Effector memory CD8-positive, alpha-beta T cell (primary cell): Measurements from ENCODE around the gene PLXDC2.
"Not testable (repeated sequence)": the region's sequence is repeated elsewhere in the genome, so short reads cannot be mapped to it uniquely, and the experiment has no call there.

Source experiments
- ATAC-seq: fragments of 150-1000 bp; cut with Tn5 transposase; replicated peaks from 2 replicates; pipeline ENCODE4 v1.10.0; 2021; ENCODE audit warnings: mild to moderate bottlenecking, moderate library complexity
- DNase-seq, 3 experiments: peaks; one replicate each; pipeline ENCODE4 v3.0.0; 2021
- H3K27ac Mint-ChIP-seq, 2 donors: one replicate each; pipeline ENCODE4 v1.8.0; 2022; ENCODE audit warnings: mild to moderate bottlenecking in 2 of 2, mixed read lengths in 2 of 2, moderate library complexity in 2 of 2
- H3K27me3 Mint-ChIP-seq, 2 donors: one replicate each; pipeline ENCODE4 v1.8.0; 2022; ENCODE audit warnings: mixed read lengths in 2 of 2
- H3K36me3 Mint-ChIP-seq: one replicate; pipeline ENCODE4 v1.8.0; 2022; ENCODE audit warnings: mild to moderate bottlenecking, moderate library complexity, mixed read lengths; ENCODE audit not compliant: insufficient read depth
- H3K4me1 Mint-ChIP-seq, 2 donors: one replicate each; pipeline ENCODE4 v1.8.0; 2022; ENCODE audit warnings: low read depth in 2 of 2, mixed read lengths in 2 of 2
- H3K4me3 Mint-ChIP-seq, 2 donors: one replicate each; pipeline ENCODE4 v1.8.0; 2022; ENCODE audit warnings: mild to moderate bottlenecking in 2 of 2, mixed read lengths in 2 of 2, moderate library complexity in 2 of 2
- H3K9me3 Mint-ChIP-seq, 2 donors: one replicate each; pipeline ENCODE4 v1.8.0; 2022; ENCODE audit warnings: mixed read lengths in 2 of 2

The PLXDC2 gene

DNA sequence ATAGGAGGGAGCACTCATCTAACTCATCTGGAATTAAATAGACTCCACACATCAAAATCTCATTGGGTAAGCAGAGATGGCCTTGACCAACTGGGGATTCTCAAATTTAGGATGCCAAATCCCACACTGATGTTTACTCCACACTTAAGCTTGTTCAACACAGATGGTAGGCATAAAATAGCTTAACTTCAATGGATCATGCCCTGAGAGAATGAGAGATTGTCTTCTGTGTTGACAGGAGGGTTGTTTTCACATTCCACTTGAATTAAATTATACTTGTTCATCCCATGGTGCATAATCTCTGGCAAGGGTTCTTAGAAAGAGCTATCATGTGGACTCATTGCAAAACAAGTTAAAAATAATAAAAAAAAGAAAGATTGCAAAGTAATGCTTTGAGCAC is 391.4 kb downstream of the PLXDC2 start:
- Mint-ChIP-seq H3K9me3 (peaks cover 7 to 17% of the 10 kb centered on the region in 2 donors), H3K27me3 (no peaks in the 10 kb centered on the region), H3K4me3 (no peak overlapping the region), H3K27ac (no peak overlapping the region), H3K36me3 (peaks cover 2% of the 10 kb centered on the region), H3K4me1 (no peaks in the 10 kb centered on the region)
- ATAC-seq = no peak
- DNase-seq = no peak

DNA sequence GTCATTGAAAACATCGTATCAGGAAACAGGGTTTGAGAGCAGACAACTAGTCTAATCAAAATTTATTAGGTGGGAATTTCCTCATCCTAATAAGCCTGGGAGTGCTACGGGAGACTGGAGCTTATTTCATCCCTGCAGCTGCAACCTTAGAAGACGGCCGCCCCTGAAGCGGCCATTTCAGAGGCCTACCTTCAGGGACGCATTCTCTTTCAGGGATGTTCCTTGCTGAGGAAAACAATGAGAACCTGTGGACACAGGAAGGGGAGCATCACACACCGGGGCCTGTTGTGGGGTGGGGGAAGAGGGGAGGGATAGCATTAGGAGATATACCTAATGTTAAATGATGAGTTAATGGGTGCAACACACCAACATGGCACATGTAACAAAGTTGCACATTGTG is 392.9 kb downstream of the PLXDC2 start:
- not testable (repeated sequence) for DNase-seq, H3K36me3 Mint-ChIP-seq, H3K27me3 Mint-ChIP-seq, H3K4me3 Mint-ChIP-seq, ATAC-seq, H3K4me1 Mint-ChIP-seq, H3K27ac Mint-ChIP-seq
- peaks cover 7 to 15% of the 10 kb centered on the region in 2 donors for H3K9me3 Mint-ChIP-seq

DNA sequence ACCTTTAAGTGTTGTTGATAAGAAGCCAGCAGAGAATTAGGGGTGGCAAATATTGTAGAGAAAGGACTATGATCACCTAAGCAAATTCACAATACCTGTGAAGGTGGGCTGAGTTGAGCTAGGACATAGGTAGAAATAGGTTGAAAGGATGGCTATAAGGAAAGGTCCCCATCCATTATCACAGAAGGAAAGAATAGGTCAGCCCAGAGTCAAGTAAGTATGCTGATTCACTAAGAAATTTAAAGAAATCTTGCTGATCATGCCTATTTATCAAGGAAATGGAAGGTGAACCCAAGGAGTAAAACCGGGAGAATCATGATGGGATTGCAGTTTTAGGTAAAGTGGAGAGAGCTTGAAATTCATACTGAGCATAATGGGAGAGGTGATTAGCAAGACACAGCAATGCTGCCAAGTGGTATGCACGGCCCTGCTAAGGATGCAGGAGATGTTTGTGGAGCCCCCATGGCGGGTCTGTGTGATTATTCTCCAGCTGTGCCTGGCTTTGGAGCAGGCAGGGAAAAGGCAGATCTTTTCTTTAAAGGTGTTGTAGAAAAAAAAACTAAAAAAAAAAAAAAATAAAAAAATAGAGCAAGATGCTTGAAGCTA is 399.4 kb downstream of the PLXDC2 start:
- H3K9me3 Mint-ChIP-seq = peaks cover 13 to 21% of the 10 kb centered on the region in 2 donors
- H3K27me3 Mint-ChIP-seq = no peaks in the 10 kb centered on the region
- no peaks in the 10 kb centered on the region for H3K36me3 Mint-ChIP-seq
- H3K27ac Mint-ChIP-seq = no peak overlapping the region
- ATAC-seq (no peak), DNase-seq (no peak)
- no peaks in the 10 kb centered on the region for H3K4me1 Mint-ChIP-seq
- H3K4me3 Mint-ChIP-seq = no peak overlapping the region

DNA sequence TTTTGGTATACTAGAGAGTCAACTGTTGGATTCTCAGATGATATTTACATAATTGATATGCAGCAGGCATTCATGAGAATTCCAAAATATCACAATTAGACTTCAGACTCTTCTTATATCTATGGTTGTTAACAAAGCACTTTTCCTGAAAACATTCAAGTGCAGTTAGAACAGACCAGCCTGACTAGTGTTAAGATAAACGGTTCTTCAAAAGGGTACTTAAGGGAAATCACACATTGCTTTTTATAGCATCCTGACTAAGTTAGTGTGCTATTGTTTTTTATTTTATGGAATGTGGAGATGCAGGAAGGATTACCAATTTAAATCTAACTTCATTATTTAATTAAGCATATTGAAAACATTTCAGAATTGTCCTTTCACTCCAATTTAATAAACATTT is 405.1 kb downstream of the PLXDC2 start:
- Mint-ChIP-seq H3K27me3 (no peaks in the 10 kb centered on the region), H3K27ac (no peak overlapping the region), H3K4me3 (no peak overlapping the region), H3K9me3 (peaks cover 2 to 11% of the 10 kb centered on the region in 2 donors), H3K36me3 (no peaks in the 10 kb centered on the region), H3K4me1 (no peaks in the 10 kb centered on the region)
- ATAC-seq (no peak), DNase-seq (no peak)

DNA sequence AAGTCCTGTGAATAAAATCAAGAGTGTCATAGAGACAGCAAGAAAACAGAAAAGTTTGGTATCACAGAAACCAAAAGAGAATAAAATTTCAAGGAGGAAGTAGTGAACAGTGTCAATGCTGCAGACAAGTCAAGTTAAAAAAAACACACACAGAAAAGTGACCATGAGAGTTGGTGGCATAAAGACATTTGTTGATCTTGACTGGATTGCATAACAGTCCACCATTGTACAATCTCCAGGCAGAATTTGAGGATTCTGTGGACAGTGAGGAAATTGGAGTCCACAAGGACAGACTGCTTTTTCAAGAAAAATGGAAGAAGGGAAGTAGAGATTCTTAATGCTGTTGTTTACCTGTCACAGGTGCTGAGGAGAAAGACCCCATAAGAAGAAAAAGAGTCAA is 412.5 kb downstream of the PLXDC2 start:
- no peaks in the 10 kb centered on the region for H3K4me1 Mint-ChIP-seq
- DNase-seq = no peak
- H3K27ac Mint-ChIP-seq = no peak overlapping the region
- H3K9me3 Mint-ChIP-seq = peaks cover 4 to 22% of the 10 kb centered on the region in 2 donors
- ATAC-seq = no peak
- H3K27me3 Mint-ChIP-seq = no peaks in the 10 kb centered on the region
- H3K4me3 Mint-ChIP-seq = no peak overlapping the region
- no peaks in the 10 kb centered on the region for H3K36me3 Mint-ChIP-seq

DNA sequence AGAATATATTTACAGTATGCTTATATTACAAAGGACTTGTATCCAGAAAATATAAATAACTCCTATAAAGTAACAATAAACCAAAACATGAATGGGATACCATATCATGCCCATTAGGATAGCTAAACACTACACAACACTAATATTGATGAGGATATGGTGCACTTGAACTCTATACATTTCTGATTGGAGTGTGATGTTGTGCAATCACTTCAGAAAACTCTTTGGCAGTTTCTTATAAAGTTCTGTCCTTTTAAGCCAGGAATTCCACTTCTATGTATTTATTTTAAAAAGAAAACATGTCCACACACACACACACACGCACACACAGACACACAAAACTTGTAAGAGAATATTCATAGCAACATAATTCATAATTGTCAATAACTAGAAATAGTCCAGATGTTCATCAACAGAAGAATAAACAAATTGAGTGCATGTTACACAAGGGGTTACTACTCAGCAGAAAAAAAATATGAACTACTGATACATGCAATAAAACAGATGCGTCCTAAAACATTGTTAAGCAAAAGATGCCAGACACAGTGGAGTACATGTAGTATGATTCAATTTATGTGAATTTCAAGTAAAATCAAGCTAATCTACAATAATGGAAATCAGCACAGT is 416.0 kb downstream of the PLXDC2 start:
- no peak for ATAC-seq
- no peak overlapping the region for H3K27ac Mint-ChIP-seq

DNA sequence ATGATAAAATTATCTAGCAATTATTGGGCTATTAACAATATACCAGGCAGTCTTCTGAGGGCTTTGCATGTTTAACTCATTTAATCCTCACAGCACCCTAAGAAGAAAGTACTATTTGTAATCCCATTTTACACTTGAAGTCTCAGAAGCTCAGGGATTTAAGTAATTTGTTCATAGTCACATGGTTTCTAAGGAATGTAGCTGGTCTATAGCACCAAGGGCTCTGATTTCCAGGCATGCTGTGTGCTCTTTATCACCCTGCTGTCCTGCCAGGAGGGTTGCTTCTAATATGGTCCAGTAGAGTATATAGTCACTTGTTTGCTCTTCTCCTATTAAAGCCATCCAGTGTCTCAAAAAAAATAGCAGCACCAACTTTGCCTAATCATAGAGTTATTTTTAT is 417.2 kb downstream of the PLXDC2 start:
- no peaks in the 10 kb centered on the region for H3K27me3 Mint-ChIP-seq
- H3K36me3 Mint-ChIP-seq = no peaks in the 10 kb centered on the region
- DNase-seq (no peak), ATAC-seq (no peak)
- peaks cover 4 to 8% of the 10 kb centered on the region in 2 donors for H3K9me3 Mint-ChIP-seq
- no peak overlapping the region for H3K4me3 Mint-ChIP-seq
- H3K27ac Mint-ChIP-seq = no peak overlapping the region
- H3K4me1 Mint-ChIP-seq = no peaks in the 10 kb centered on the region

More for the DNA sequence above, 416.0 kb downstream of the PLXDC2 start:
- Mint-ChIP-seq H3K4me1 (no peaks in the 10 kb centered on the region), H3K9me3 (peaks cover 4 to 19% of the 10 kb centered on the region in 2 donors), H3K27me3 (no peaks in the 10 kb centered on the region), H3K36me3 (no peaks in the 10 kb centered on the region), H3K4me3 (no peak overlapping the region)
- DNase-seq = no peak

DNA sequence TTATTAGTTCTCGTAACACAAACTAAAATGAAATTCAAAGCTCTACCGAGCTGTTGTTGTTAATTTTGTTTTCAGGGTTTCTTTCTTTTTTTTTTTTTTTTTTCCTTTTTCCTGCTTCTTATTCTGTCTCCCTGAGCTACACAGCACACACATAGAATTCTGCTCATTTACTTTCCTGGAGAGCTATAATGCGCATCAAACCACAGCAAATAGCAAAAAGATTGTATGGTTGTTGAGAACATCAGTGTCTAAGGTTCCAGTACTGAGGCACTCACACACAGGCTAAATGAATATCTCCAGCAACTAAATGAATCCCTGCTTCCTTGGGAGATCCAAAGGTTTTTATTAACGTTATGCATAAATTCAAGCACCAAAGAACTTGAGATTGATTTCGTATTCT is 418.3 kb downstream of the PLXDC2 start:
- H3K27me3 Mint-ChIP-seq = no peaks in the 10 kb centered on the region
- peaks cover 0 to 2% of the 10 kb centered on the region in 2 donors for H3K9me3 Mint-ChIP-seq
- H3K36me3 Mint-ChIP-seq = no peaks in the 10 kb centered on the region
- H3K27ac Mint-ChIP-seq = no peak overlapping the region
- H3K4me1 Mint-ChIP-seq = no peaks in the 10 kb centered on the region
- DNase-seq (no peak), ATAC-seq (no peak)
- no peak overlapping the region for H3K4me3 Mint-ChIP-seq

DNA sequence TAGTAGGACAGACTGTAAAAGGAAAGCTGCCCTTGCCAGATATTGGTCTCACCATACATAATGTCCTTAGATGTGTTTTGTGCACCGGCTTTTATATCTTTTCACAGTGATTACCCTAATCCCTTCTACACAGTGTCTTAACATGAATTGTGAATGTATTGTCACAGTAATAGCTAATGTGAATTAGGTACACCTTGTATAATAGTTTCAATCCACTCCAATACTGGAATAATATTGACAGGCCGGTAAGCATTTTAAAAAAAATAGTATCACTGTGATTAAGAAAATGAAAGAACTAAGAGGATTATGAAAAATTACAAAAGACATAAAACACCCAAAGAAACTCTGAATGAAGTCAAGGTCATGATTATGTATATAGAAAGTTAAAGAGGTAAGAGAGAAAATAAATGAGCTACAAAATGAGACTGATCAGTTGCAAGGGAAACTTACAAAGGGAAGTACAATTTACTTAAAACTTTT is 420.9 kb downstream of the PLXDC2 start:
- ATAC-seq = no peak
- no peak overlapping the region for H3K27ac Mint-ChIP-seq

DNA sequence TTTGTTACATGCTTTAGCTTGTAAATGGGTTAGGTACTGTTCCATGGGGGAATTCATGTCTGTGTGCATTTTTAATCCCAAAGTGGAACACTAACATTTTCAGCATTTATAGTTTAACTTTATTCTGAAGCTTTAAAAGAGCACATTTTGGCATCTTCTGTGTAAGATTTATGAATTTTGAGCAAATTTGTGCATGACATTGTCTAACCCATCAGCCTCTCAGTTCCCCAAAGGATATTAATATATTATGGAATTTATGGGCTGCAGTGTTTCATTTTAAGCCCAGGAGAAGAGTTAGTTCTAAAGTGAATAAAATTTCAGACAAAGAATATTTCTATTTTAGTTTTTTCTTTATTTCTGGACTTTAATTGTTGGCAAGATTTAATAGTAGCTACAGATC is 421.4 kb downstream of the PLXDC2 start:
- no peak overlapping the region for H3K27ac Mint-ChIP-seq
- DNase-seq (no peak), ATAC-seq (no peak)
- no peaks in the 10 kb centered on the region for H3K36me3 Mint-ChIP-seq
- no peaks in the 10 kb centered on the region for H3K27me3 Mint-ChIP-seq
- no peaks in the 10 kb centered on the region for H3K4me1 Mint-ChIP-seq
- H3K4me3 Mint-ChIP-seq = no peak overlapping the region
- H3K9me3 Mint-ChIP-seq = peaks cover 0 to 3% of the 10 kb centered on the region in 2 donors

More for the DNA sequence above, 420.9 kb downstream of the PLXDC2 start:
- no peak for DNase-seq
- H3K4me3 Mint-ChIP-seq = no peak overlapping the region
- no peaks in the 10 kb centered on the region for H3K4me1 Mint-ChIP-seq
- H3K9me3 Mint-ChIP-seq = peaks cover 0 to 6% of the 10 kb centered on the region in 2 donors
- no peaks in the 10 kb centered on the region for H3K27me3 Mint-ChIP-seq
- no peaks in the 10 kb centered on the region for H3K36me3 Mint-ChIP-seq

DNA sequence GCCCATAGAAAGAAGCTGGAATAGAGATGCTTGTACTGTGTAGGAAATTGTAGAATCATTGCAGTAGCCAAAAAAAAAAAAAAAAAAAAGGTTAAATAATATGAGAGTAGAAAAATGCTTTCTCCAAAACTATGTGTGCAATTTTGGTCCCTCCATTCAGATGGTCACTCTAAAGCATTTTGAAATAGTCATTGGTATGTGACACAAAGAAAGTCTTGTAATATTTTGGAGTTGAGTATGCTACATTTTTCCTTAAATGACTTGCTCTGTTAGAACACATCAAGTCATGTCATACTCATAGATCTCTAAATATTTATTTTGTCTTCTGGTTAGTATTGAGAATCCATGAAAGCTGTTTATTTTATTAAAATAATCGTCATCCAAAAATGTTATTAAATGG is 424.4 kb downstream of the PLXDC2 start:
- no peak for ATAC-seq
- DNase-seq = no peak
- Mint-ChIP-seq H3K4me1 (no peaks in the 10 kb centered on the region), H3K4me3 (no peak overlapping the region), H3K36me3 (peaks cover 6% of the 10 kb centered on the region), H3K27me3 (no peaks in the 10 kb centered on the region), H3K27ac (no peak overlapping the region), H3K9me3 (peaks cover 0 to 3% of the 10 kb centered on the region in 2 donors)

DNA sequence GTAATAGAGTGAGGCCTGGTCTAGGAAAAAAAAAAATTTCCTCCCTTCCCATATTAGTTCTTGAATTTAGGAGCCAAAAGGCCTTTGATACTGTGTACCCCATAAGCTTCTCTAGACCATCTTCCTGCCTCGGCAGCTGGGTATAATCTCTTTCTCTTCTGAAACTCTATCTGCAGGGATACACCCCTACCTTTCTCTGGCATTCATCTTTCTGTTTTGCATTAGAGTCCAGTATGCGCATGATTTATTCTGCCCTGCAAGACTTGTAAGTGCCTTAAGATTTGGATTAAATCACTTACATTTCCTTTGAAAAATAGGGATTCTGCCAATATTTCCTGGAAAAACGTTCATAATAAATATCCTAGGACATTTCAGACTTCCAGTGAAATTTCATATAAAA is 431.2 kb downstream of the PLXDC2 start:
- DNase-seq (no peak), ATAC-seq (no peak)
- Mint-ChIP-seq H3K27me3 (no peaks in the 10 kb centered on the region), H3K4me3 (no peak overlapping the region), H3K4me1 (no peaks in the 10 kb centered on the region), H3K27ac (no peak overlapping the region), H3K9me3 (peaks cover 0 to 8% of the 10 kb centered on the region in 2 donors), H3K36me3 (peaks cover 6% of the 10 kb centered on the region)

DNA sequence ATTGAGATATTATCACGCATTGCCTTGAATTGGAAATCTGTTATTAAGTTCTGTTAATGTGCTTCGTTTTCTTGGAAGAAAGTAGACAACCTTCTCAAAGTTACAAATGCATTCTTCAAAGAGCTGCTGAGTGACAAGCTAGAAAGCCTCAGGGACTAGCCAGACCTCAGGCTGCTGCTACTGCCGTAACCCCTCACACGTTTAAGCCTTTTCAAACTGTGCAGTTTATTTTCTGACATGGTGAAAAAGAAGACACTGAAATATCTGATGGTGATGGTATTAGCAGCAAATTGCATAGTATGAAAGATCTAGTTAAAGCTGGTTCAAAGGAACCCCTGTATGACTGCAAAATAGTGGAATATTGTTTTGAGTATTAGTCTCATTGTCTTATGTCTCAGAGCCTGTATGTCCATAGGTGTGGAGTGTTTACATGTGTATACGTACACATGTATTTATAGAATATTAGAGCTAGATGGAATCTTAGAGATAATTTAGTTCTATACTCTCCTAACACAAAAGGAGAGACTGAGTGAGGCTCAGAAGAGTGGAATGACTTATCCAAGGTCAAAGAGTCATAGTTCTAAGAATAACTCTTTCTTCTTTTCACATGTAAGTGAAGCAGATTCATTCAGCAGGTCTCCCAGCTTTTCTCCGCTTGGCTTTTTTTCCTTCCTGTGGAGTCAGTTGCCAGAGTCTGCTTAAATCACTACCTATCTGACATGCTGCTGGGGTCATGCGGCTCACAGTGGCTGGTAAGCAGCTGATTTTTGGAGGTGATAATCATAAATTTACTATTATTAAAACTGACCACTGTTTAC is 431.9 kb downstream of the PLXDC2 start:
- no peak for ATAC-seq

DNA sequence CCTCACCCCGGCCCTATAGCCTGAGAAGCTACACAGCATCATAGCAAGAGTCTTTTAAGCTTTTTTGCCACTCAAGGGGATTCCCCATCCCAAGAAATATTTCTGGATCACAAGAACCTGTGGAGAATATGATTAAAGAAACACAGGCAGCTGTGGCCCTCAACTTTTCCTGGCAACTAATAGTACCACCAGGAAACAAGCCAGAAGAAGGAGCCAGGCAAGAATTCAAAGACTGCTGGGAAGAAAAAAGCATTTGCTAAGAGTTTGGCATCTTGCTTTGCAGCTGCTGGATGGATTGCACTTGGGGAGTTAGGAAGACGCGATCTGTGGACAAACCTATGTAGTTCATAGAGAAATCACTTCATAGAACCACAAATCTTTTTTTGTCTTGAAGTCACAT is 437.8 kb downstream of the PLXDC2 start:
- DNase-seq = no peak
- ATAC-seq = no peak
- H3K4me3 Mint-ChIP-seq = no peak overlapping the region
- H3K9me3 Mint-ChIP-seq = peaks cover 0 to 8% of the 10 kb centered on the region in 2 donors
- no peaks in the 10 kb centered on the region for H3K4me1 Mint-ChIP-seq
- peaks cover 3% of the 10 kb centered on the region for H3K36me3 Mint-ChIP-seq
- no peak overlapping the region for H3K27ac Mint-ChIP-seq
- no peaks in the 10 kb centered on the region for H3K27me3 Mint-ChIP-seq

More for the DNA sequence above, 431.9 kb downstream of the PLXDC2 start:
- Mint-ChIP-seq H3K36me3 (peaks cover 6% of the 10 kb centered on the region), H3K4me3 (no peak overlapping the region), H3K4me1 (no peaks in the 10 kb centered on the region), H3K27me3 (no peaks in the 10 kb centered on the region), H3K27ac (no peak overlapping the region), H3K9me3 (peaks cover 0 to 8% of the 10 kb centered on the region in 2 donors)
- DNase-seq = no peak
